ENCODE results near the gene SARS2.

The SARS2 gene

GRCh38 chr19:38964738-38965137, 34.2 kb upstream of the SARS2 start:
- no peak overlapping the region for H2AFZ ChIP-seq (ENCODE audit: low read depth, low read length, severe bottlenecking)
- no peak for TF ChIP-seq CTCF (IDR thresholded peaks at IDR 0.05; ENCODE audit: insufficient read depth, low read length, poor library complexity, severe bottlenecking)
- no peak for TF ChIP-seq EZH2phosphoT487 (conservative IDR thresholded peaks at IDR 0.05; ENCODE audit: low read length)
- no peak overlapping the region for H3K9ac ChIP-seq (ENCODE audit: low read length)
- no peaks in the 10 kb centered on the region for H3F3A ChIP-seq (ENCODE audit: insufficient read depth)
- H3K27me3 ChIP-seq (ENCODE audit: low read length), result no peaks in the 10 kb centered on the region
- no peaks in the 10 kb centered on the region for H3K79me2 ChIP-seq (ENCODE audit: insufficient read depth, low read length)
- H3K9me2 ChIP-seq (replicated peaks; ENCODE audit: insufficient read depth, low read length), result no peaks in the 10 kb centered on the region
- H3K9me3 ChIP-seq (ENCODE audit: insufficient read depth, low read length), result no peaks in the 10 kb centered on the region
- no peaks in the 10 kb centered on the region for H4K20me1 ChIP-seq (ENCODE audit: low read depth, low read length)
- H3K27ac ChIP-seq (ENCODE audit: low read depth, low read length), result no peak overlapping the region
- H3K4me2 ChIP-seq (ENCODE audit: low read depth, low read length, poor library complexity, severe bottlenecking), result no peak overlapping the region
- no peak overlapping the region for H3K4me3 ChIP-seq (ENCODE audit: insufficient read depth, low read length, poor library complexity, severe bottlenecking)
- no peaks in the 10 kb centered on the region for H3K36me3 ChIP-seq (ENCODE audit: low read length)

GRCh38 chr19:38959618-38960017, 29.1 kb upstream of the SARS2 start:
- Histone ChIP-seq H3K9me3 (ENCODE audit: insufficient read depth, low read length) (no peaks in the 10 kb centered on the region), H4K20me1 (ENCODE audit: low read depth, low read length) (no peaks in the 10 kb centered on the region), H3K4me3 (ENCODE audit: insufficient read depth, low read length, poor library complexity, severe bottlenecking) (no peak overlapping the region), H3K27ac (ENCODE audit: low read depth, low read length) (no peak overlapping the region), H3K36me3 (ENCODE audit: low read length) (no peaks in the 10 kb centered on the region), H3K9me2 (replicated peaks; ENCODE audit: insufficient read depth, low read length) (no peaks in the 10 kb centered on the region), H3K27me3 (ENCODE audit: low read length) (no peaks in the 10 kb centered on the region), H3K9ac (ENCODE audit: low read length) (no peak overlapping the region), H2AFZ (ENCODE audit: low read depth, low read length, severe bottlenecking) (no peak overlapping the region), H3F3A (ENCODE audit: insufficient read depth) (no peaks in the 10 kb centered on the region), H3K79me2 (ENCODE audit: insufficient read depth, low read length) (no peaks in the 10 kb centered on the region), H3K4me2 (ENCODE audit: low read depth, low read length, poor library complexity, severe bottlenecking) (no peak overlapping the region)
- TF ChIP-seq CTCF (IDR thresholded peaks at IDR 0.05; ENCODE audit: insufficient read depth, low read length, poor library complexity, severe bottlenecking) (no peak), EZH2phosphoT487 (conservative IDR thresholded peaks at IDR 0.05; ENCODE audit: low read length) (no peak)

GRCh38 chr19:38958301-38958700, 27.7 kb upstream of the SARS2 start:
- Histone ChIP-seq H3K79me2 (ENCODE audit: insufficient read depth, low read length) (no peaks in the 10 kb centered on the region), H3F3A (ENCODE audit: insufficient read depth) (no peaks in the 10 kb centered on the region), H3K9me3 (ENCODE audit: insufficient read depth, low read length) (no peaks in the 10 kb centered on the region), H3K9ac (ENCODE audit: low read length) (no peak overlapping the region), H3K27me3 (ENCODE audit: low read length) (no peaks in the 10 kb centered on the region), H3K4me2 (ENCODE audit: low read depth, low read length, poor library complexity, severe bottlenecking) (no peak overlapping the region), H4K20me1 (ENCODE audit: low read depth, low read length) (no peaks in the 10 kb centered on the region), H3K36me3 (ENCODE audit: low read length) (no peaks in the 10 kb centered on the region), H3K9me2 (replicated peaks; ENCODE audit: insufficient read depth, low read length) (no peaks in the 10 kb centered on the region), H2AFZ (ENCODE audit: low read depth, low read length, severe bottlenecking) (no peak overlapping the region), H3K27ac (ENCODE audit: low read depth, low read length) (no peak overlapping the region), H3K4me3 (ENCODE audit: insufficient read depth, low read length, poor library complexity, severe bottlenecking) (no peak overlapping the region)
- no peak for TF ChIP-seq CTCF (IDR thresholded peaks at IDR 0.05; ENCODE audit: insufficient read depth, low read length, poor library complexity, severe bottlenecking)
- no peak for TF ChIP-seq EZH2phosphoT487 (conservative IDR thresholded peaks at IDR 0.05; ENCODE audit: low read length)
